H9 (cell line): Measurements from ENCODE around the gene PPP3CA. TPM values are rescaled to one million over a fixed set of nuclear protein-coding genes. Genes with fewer than 3 reads are reported as not detected.

Experiments
- DNase-seq: peaks from one replicate; pipeline ENCODE4 v3.0.0-alpha.2; 2017
- H2AFZ ChIP-seq: one replicate; pipeline ENCODE4 v1.6.1; 2013; ENCODE audit warnings: mild to moderate bottlenecking, low read length, control low read depth, moderate library complexity
- H2AK5ac ChIP-seq: 2 replicates; pipeline ENCODE4 v1.6.1; 2013; ENCODE audit warnings: low read length, control low read depth, mixed read lengths; ENCODE audit not compliant: insufficient read length
- H2BK120ac ChIP-seq: one replicate; pipeline ENCODE4 v1.6.1; 2013; ENCODE audit warnings: low read depth, mild to moderate bottlenecking, low read length, control low read depth, inconsistent platforms; ENCODE audit not compliant: poor library complexity, severe bottlenecking
- H2BK12ac ChIP-seq: 2 replicates; pipeline ENCODE4 v1.6.1; 2013; ENCODE audit warnings: low read length, control low read depth, mixed read lengths, low read depth; ENCODE audit not compliant: insufficient read length
- H2BK15ac ChIP-seq: 2 replicates; pipeline ENCODE4 v1.6.1; 2013; ENCODE audit warnings: low read depth, low read length, control low read depth
- H2BK20ac ChIP-seq: one replicate; pipeline ENCODE4 v1.6.1; 2013; ENCODE audit warnings: low read depth, mild to moderate bottlenecking, low read length, control low read depth, inconsistent platforms; ENCODE audit not compliant: poor library complexity, severe bottlenecking
- H2BK5ac ChIP-seq: 2 replicates; pipeline ENCODE4 v1.6.1; 2013; ENCODE audit warnings: low read length, control low read depth, mixed read lengths; ENCODE audit not compliant: insufficient read length
- H3K14ac ChIP-seq: 2 replicates; pipeline ENCODE4 v1.6.1; 2013; ENCODE audit warnings: low read length, control low read depth; ENCODE audit not compliant: insufficient read depth
- H3K18ac ChIP-seq: 2 replicates; pipeline ENCODE4 v1.6.1; 2013; ENCODE audit warnings: low read depth, mild to moderate bottlenecking, mixed read lengths, low read length, control low read depth; ENCODE audit not compliant: insufficient read length
- H3K23ac ChIP-seq: 2 replicates; pipeline ENCODE4 v1.6.1; 2013; ENCODE audit warnings: low read length, control low read depth, mixed read lengths, low read depth; ENCODE audit not compliant: insufficient read length
- H3K23me2 ChIP-seq: 2 replicates; pipeline ENCODE4 v1.6.1; 2013; ENCODE audit warnings: low read depth, mild to moderate bottlenecking, mixed read lengths, low read length, control low read depth; ENCODE audit not compliant: insufficient read length, poor library complexity, severe bottlenecking
- H3K27ac ChIP-seq: 2 replicates; pipeline ENCODE4 v1.5.1; 2013; ENCODE audit warnings: low read length, control low read depth, mixed read lengths, low read depth; ENCODE audit not compliant: insufficient read length
- H3K27me3 ChIP-seq: 2 replicates; pipeline ENCODE4 v1.6.1; 2013; ENCODE audit warnings: low read length, control low read depth, inconsistent platforms; ENCODE audit not compliant: insufficient read depth
- H3K4ac ChIP-seq: 2 replicates; pipeline ENCODE4 v1.6.1; 2013; ENCODE audit warnings: low read depth, mild to moderate bottlenecking, control low read depth, inconsistent platforms, low read length, moderate library complexity
- H3K4me1 ChIP-seq: 2 replicates; pipeline ENCODE4 v1.6.1; 2013; ENCODE audit warnings: low read length, control low read depth, inconsistent platforms; ENCODE audit not compliant: insufficient read depth
- H3K4me2 ChIP-seq: 2 replicates; pipeline ENCODE4 v1.6.1; 2013; ENCODE audit warnings: low read length, control low read depth, mixed read lengths; ENCODE audit not compliant: insufficient read length, insufficient read depth
- H3K56ac ChIP-seq: 2 replicates; pipeline ENCODE4 v1.6.1; 2013; ENCODE audit warnings: low read depth, mild to moderate bottlenecking, mixed read lengths, low read length, control low read depth; ENCODE audit not compliant: insufficient read length
- H3K79me1 ChIP-seq: 2 replicates; pipeline ENCODE4 v1.6.1; 2013; ENCODE audit warnings: low read depth, mild to moderate bottlenecking, moderate library complexity, low read length, control low read depth, inconsistent platforms; ENCODE audit not compliant: insufficient read depth, poor library complexity, severe bottlenecking
- H3K79me2 ChIP-seq: 2 replicates; pipeline ENCODE4 v1.6.1; 2013; ENCODE audit warnings: low read length, control low read depth, inconsistent platforms; ENCODE audit not compliant: insufficient read depth
- H3K9ac ChIP-seq: 2 replicates; pipeline ENCODE4 v1.6.1; 2013; ENCODE audit warnings: low read length, control low read depth, mixed read lengths; ENCODE audit not compliant: insufficient read length; ENCODE audit errors: extremely low read depth
- H3K9me3 ChIP-seq: one replicate; pipeline ENCODE4 v1.6.1; 2013; ENCODE audit warnings: low read depth, low read length, inconsistent platforms; ENCODE audit not compliant: control insufficient read depth
- H3T11ph ChIP-seq: one replicate; pipeline ENCODE4 v1.6.1; 2013; ENCODE audit warnings: mild to moderate bottlenecking, low read length, control low read depth, inconsistent platforms
- H4K20me1 ChIP-seq: one replicate; pipeline ENCODE4 v1.6.1; 2013; ENCODE audit not compliant: control insufficient read depth, insufficient read length, insufficient read depth
- H4K5ac ChIP-seq: 2 replicates; pipeline ENCODE4 v1.6.1; 2013; ENCODE audit warnings: low read depth, mild to moderate bottlenecking, mixed read lengths, low read length, control low read depth; ENCODE audit not compliant: insufficient read length
- H4K8ac ChIP-seq: replicated peaks from 2 replicates; pipeline ENCODE4 v1.6.1; 2013; ENCODE audit warnings: low read length, control low read depth, mixed read lengths, low read depth; ENCODE audit not compliant: insufficient read length
- H4K91ac ChIP-seq: 2 replicates; pipeline ENCODE4 v1.6.1; 2013; ENCODE audit warnings: low read depth, mild to moderate bottlenecking, moderate library complexity, mixed read lengths, low read length, control low read depth; ENCODE audit not compliant: insufficient read length
- H3K27ac Mint-ChIP-seq, 3 experiments: 2 replicates in 2 of 3; 3 replicates in 1 of 3; pipeline ENCODE4 v1.8.0; 2020 to 2021; ENCODE audit warnings: mixed read lengths in 3 of 3, mild to moderate bottlenecking in 1 of 3, moderate library complexity in 1 of 3
- H3K27me3 Mint-ChIP-seq: 2 replicates; pipeline ENCODE4 v1.8.0; 2021; ENCODE audit warnings: low read depth, mild to moderate bottlenecking, moderate library complexity, mixed read lengths
- H3K36me3 Mint-ChIP-seq, 3 experiments: 2 replicates in 2 of 3; 3 replicates in 1 of 3; pipeline ENCODE4 v1.8.0; 2020 to 2021; ENCODE audit warnings: low read depth in 3 of 3, mixed read lengths in 3 of 3; ENCODE audit not compliant: insufficient read depth in 1 of 3
- H3K4me1 Mint-ChIP-seq, 2 experiments: 2 replicates each; pipeline ENCODE4 v1.8.0; 2020; ENCODE audit warnings: mixed read lengths in 2 of 2
- H3K4me3 Mint-ChIP-seq, 2 experiments: 2 replicates in 1 of 2; 3 replicates in 1 of 2; pipeline ENCODE4 v1.8.0; 2020 to 2021; ENCODE audit warnings: mild to moderate bottlenecking in 2 of 2, mixed read lengths in 2 of 2, moderate library complexity in 1 of 2
- H3K9me3 Mint-ChIP-seq, 2 experiments: 2 replicates in 1 of 2; 3 replicates in 1 of 2; pipeline ENCODE4 v1.8.0; 2020; ENCODE audit warnings: mild to moderate bottlenecking in 2 of 2, mixed read lengths in 2 of 2, moderate library complexity in 1 of 2
- CTCF ChIP-seq: fragments of 200-600 bp; sonication (generic); conservative IDR thresholded peaks from 3 replicates; pipeline ENCODE4 v1.8.0; 2021; ENCODE audit warnings: antibody characterized with exemption, mild to moderate bottlenecking
- WGBS: extraction: QIAGEN DNeasy Blood & Tissue Kit; methylation state at CpG from one replicate; pipeline ENCODE4 v1.1.7; 2013; ENCODE audit warnings: missing lambda C conversion rate, low lambda C conversion rate, mixed read lengths; ENCODE audit not compliant: insufficient read length; ENCODE audit errors: extremely low coverage; 5-methylcytosine and 5-hydroxymethylcytosine counted together
- total RNA-seq: library from RNA; stranded (reverse); gene quantifications from 2 replicates; pipeline ENCODE4 v1.2.1, GENCODE V29; 2021

PPP3CA gene
- total RNA-seq, 1 experiment from 2014 or later, result 16.8 TPM

DNA sequence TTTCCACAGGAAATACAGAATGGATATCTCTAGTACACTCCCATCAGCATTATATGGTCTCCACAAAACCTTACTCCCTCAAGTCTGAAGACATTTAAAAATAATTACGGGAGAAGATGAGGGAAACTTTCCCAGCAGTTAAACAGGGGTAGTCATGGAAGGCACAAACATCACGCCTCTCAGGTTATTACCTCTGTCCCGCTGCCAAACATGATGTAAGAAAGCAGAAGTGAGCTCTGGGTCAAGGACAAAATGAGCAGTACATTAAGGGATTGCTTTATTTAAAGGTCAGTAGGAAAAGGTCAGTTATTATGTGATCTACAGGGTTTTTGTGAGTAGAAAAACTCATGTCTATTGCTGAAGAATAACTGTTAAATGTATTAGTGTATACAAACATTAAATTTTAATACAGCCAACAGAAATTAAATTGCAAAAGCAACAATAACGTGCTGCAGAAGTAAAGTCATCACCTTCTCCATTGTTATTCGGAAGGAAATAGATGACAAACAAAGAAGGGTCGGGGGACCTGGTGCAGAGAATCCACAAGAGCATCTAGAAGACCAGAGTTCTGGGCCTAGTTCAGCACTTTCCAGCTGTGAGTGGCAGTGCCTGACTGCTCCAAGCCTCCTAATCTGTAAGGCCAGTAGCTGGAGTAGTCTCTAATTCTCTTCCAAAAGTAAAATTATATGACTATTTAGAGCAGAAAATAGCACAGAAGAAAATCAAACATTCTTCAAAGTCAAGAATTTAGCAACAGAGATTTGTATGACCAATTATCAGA is 171.2 kb downstream of the PPP3CA start:
- no peak overlapping the region for H3K56ac ChIP-seq
- H2BK20ac ChIP-seq, result no peak overlapping the region
- no peaks in the 10 kb centered on the region for H3K9me3 ChIP-seq
- no peak overlapping the region for H3K4me2 ChIP-seq
- peaks cover 19 to 34% of the 10 kb centered on the region in 2 experiments for H3K4me1 Mint-ChIP-seq
- no peak overlapping the region for H3K4ac ChIP-seq
- H3K27me3 ChIP-seq, result no peaks in the 10 kb centered on the region
- no peak overlapping the region for H2AK5ac ChIP-seq
- no peak overlapping the region for H3K9ac ChIP-seq
- no CpG with 5 or more reads among the region's 6 CpGs for WGBS
- H3K9me3 Mint-ChIP-seq, result no peaks in the 10 kb centered on the region
- no peaks in the 10 kb centered on the region for H3K4me1 ChIP-seq
- no peak overlapping the region for H4K8ac ChIP-seq
- no peaks in the 10 kb centered on the region for H4K20me1 ChIP-seq
- H4K5ac ChIP-seq, result no peak overlapping the region
- no peak overlapping the region for H2BK15ac ChIP-seq
- H3K14ac ChIP-seq, result no peak overlapping the region
- no peak overlapping the region for H2BK5ac ChIP-seq
- H3K79me2 ChIP-seq, result no peaks in the 10 kb centered on the region
- H3K18ac ChIP-seq, result no peak overlapping the region
- H2BK12ac ChIP-seq, result no peak overlapping the region
- no peak overlapping the region for H3K23ac ChIP-seq
- no peaks in the 10 kb centered on the region for H3K23me2 ChIP-seq
- H3K27ac ChIP-seq, result no peak overlapping the region
- H3K27ac Mint-ChIP-seq, result peak overlapping the region in 1 of 3 experiments; percentile 55; a peak in 2 of 7 replicates
- no peak overlapping the region for H4K91ac ChIP-seq
- TF ChIP-seq CTCF, result no peak
- H2BK120ac ChIP-seq, result no peak overlapping the region
- no peak overlapping the region for H2AFZ ChIP-seq
- no peaks in the 10 kb centered on the region for H3K79me1 ChIP-seq
- no peaks in the 10 kb centered on the region for H3K27me3 Mint-ChIP-seq
- H3K36me3 Mint-ChIP-seq, result no peaks in the 10 kb centered on the region; a peak in 1 of 7 replicates
- no peak for DNase-seq
- H3K4me3 Mint-ChIP-seq, result no peak overlapping the region
- no peak overlapping the region for H3T11ph ChIP-seq
